ENCODE results near the gene FOXR1.

GRCh38 chr11:119014209-119014924, 42.8 kb downstream of the FOXR1 start:
- TF ChIP-seq CTCF (IDR thresholded peaks at IDR 0.05; ENCODE audit: low read depth, low read length, poor library complexity, severe bottlenecking) (no peak), EZH2phosphoT487 (IDR thresholded peaks at IDR 0.05; ENCODE audit: borderline replicate concordance, low read length) (no peak)
